ENCODE measurements around the gene PHETA1.
"Not testable (repeated sequence)": the region's sequence is repeated elsewhere in the genome, so short reads cannot be mapped to it uniquely, and the experiment has no call there.

PHETA1 gene

GRCh38 chr12:111398530-111398929 lies 29.6 kb upstream of the PHETA1 start:
- no peak overlapping the region for H3K4me3 ChIP-seq (ENCODE audit: low read depth, low read length)
- H3K27ac ChIP-seq: no peak overlapping the region
- H3K9me3 ChIP-seq (ENCODE audit: control insufficient read depth, low read length): no peaks in the 10 kb centered on the region
- no peaks in the 10 kb centered on the region for H3K4me1 ChIP-seq
- no peaks in the 10 kb centered on the region for H3K27me3 ChIP-seq (ENCODE audit: control insufficient read depth, insufficient read depth, low read length)
- no peak for TF ChIP-seq CTCF (IDR thresholded peaks at IDR 0.05)
- no peak overlapping the region for H3K4me2 ChIP-seq (ENCODE audit: low read length)
- no peak overlapping the region for H3K9ac ChIP-seq
- H3K36me3 ChIP-seq (ENCODE audit: control insufficient read depth, insufficient read depth, low read length): no peaks in the 10 kb centered on the region
- H3K79me2 ChIP-seq: no peaks in the 10 kb centered on the region
- no peak overlapping the region for H2AFZ ChIP-seq

GRCh38 chr12:111396726-111397445 lies 28.0 kb upstream of the PHETA1 start:
- no peaks in the 10 kb centered on the region for H3K4me1 ChIP-seq
- no peak overlapping the region for H3K9ac ChIP-seq
- no peak overlapping the region for H3K4me3 ChIP-seq (ENCODE audit: low read depth, low read length)
- H3K36me3 ChIP-seq (ENCODE audit: control insufficient read depth, insufficient read depth, low read length): no peaks in the 10 kb centered on the region
- H3K79me2 ChIP-seq: no peaks in the 10 kb centered on the region
- no peaks in the 10 kb centered on the region for H3K9me3 ChIP-seq (ENCODE audit: control insufficient read depth, low read length)
- H3K27ac ChIP-seq: no peak overlapping the region
- H3K4me2 ChIP-seq (ENCODE audit: low read length): peak overlapping the region; percentile 38
- peak overlapping the region; percentile 83 for H2AFZ ChIP-seq
- no peaks in the 10 kb centered on the region for H3K27me3 ChIP-seq (ENCODE audit: control insufficient read depth, insufficient read depth, low read length)
- peak; percentile 100 for TF ChIP-seq CTCF (IDR thresholded peaks at IDR 0.05)

DNA sequence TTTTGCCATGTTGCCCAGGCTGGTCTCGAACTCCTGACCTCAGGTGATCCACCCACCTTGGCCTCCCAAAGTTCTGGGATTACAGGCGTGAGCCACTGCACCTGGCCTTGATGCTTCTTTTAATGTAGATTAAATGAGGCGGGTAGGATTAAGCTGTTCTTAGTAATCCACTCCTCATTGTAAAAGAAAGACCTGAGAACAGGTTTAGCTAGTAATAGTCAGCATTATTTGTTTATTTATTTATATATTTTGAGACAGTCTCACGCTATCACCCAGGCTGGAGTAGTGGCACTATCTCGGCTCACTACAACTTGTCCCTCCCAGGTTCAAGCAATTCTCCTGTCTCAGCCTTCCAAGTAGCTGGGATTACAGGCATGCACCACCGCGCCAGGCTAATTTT lies 27.4 kb upstream of the PHETA1 start:
- H3K4me2 ChIP-seq (ENCODE audit: low read length); H3K9ac ChIP-seq; H3K4me3 ChIP-seq (ENCODE audit: low read depth, low read length); H3K4me1 ChIP-seq; H3K9me3 ChIP-seq (ENCODE audit: control insufficient read depth, low read length); H3K79me2 ChIP-seq; H2AFZ ChIP-seq; H3K27ac ChIP-seq; H3K27me3 ChIP-seq (ENCODE audit: control insufficient read depth, insufficient read depth, low read length); H3K36me3 ChIP-seq (ENCODE audit: control insufficient read depth, insufficient read depth, low read length): not testable (repeated sequence)

- H3K79me2 ChIP-seq: no peaks in the 10 kb centered on the region
- no peak overlapping the region for H2AFZ ChIP-seq
- no peaks in the 10 kb centered on the region for H3K4me1 ChIP-seq
- no peaks in the 10 kb centered on the region for H3K9me3 ChIP-seq (ENCODE audit: control insufficient read depth, low read length)
- TF ChIP-seq CTCF (IDR thresholded peaks at IDR 0.05): no peak
- H3K36me3 ChIP-seq (ENCODE audit: control insufficient read depth, insufficient read depth, low read length): no peaks in the 10 kb centered on the region
- no peak overlapping the region for H3K9ac ChIP-seq
- H3K27ac ChIP-seq: no peak overlapping the region
- no peaks in the 10 kb centered on the region for H3K27me3 ChIP-seq (ENCODE audit: control insufficient read depth, insufficient read depth, low read length)
- H3K4me3 ChIP-seq (ENCODE audit: low read depth, low read length): no peak overlapping the region
- H3K4me2 ChIP-seq (ENCODE audit: low read length): no peak overlapping the region
Observed at GRCh38 chr12:111395336-111396187, 26.7 kb upstream of the PHETA1 start.

DNA sequence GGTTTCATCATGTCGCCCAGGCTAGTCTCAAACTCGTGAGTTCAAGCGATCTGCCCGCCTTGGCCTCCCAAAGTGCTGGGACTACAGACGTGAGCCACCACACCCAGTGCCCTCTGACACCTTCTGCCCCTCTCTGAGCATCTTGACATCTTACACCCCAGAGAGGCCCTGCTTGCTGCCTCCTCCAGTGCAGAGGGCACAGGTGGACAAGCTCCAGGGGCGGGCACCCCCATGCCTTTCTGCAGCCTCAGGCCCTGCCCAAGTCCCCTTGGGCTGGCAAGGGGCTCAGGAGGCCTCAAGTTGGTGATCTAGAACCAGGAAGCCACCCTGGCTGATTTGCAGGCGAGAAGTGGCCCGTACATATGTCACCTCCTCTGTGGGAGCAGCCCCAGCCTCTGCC lies 25.6 kb upstream of the PHETA1 start:
- H3K4me1 ChIP-seq: no peaks in the 10 kb centered on the region
- H2AFZ ChIP-seq: no peak overlapping the region
- no peak overlapping the region for H3K4me3 ChIP-seq (ENCODE audit: low read depth, low read length)
- H3K27me3 ChIP-seq (ENCODE audit: control insufficient read depth, insufficient read depth, low read length): no peaks in the 10 kb centered on the region
- H3K27ac ChIP-seq: no peak overlapping the region
- no peak for TF ChIP-seq CTCF (IDR thresholded peaks at IDR 0.05)
- H3K79me2 ChIP-seq: no peaks in the 10 kb centered on the region
- no peaks in the 10 kb centered on the region for H3K36me3 ChIP-seq (ENCODE audit: control insufficient read depth, insufficient read depth, low read length)
- no peaks in the 10 kb centered on the region for H3K9me3 ChIP-seq (ENCODE audit: control insufficient read depth, low read length)
- H3K4me2 ChIP-seq (ENCODE audit: low read length): no peak overlapping the region
- no peak overlapping the region for H3K9ac ChIP-seq

All from parathyroid adenoma (tissue), 2 donors.